ENCODE data around the gene RIT1.

RIT1 gene

GRCh38 chr1:155873860-155874259, 37.3 kb downstream of the RIT1 start:
- H3K36me3 ChIP-seq (ENCODE audit: control insufficient read depth in 4 of 4, insufficient read depth in 4 of 4, low read length in 3 of 4): peaks cover 0 to 22% (median 6%) of the 10 kb centered on the region in 4 experiments
- ChIA-PET POLR2A (interaction anchor here (0.6 kb wide), 1 partner anchor 1625 kb away, joined by 3 read pairs; no protein-coding TSS in a partner anchor), CTCF (interaction anchor here (1.0 kb wide), 1 partner anchor 9 kb away, joined by 3 read pairs; no protein-coding TSS in a partner anchor)
- H3K4me3 ChIP-seq (ENCODE audit: control insufficient read depth in 1 of 7, extremely low read depth in 1 of 7, insufficient read depth in 4 of 7, low read depth in 2 of 7, low read length in 6 of 7): no peak overlapping the region
- no peaks in the 10 kb centered on the region for H3K9me3 ChIP-seq (ENCODE audit: control extremely low read depth in 1 of 5, control insufficient read depth in 4 of 5, insufficient read depth in 2 of 5, low read depth in 1 of 5, low read length in 4 of 5)
- H3K4me1 ChIP-seq (ENCODE audit: control extremely low read depth in 1 of 4, control insufficient read depth in 4 of 4, insufficient read depth in 4 of 4, low read length in 3 of 4): no peaks in the 10 kb centered on the region
- DNase-seq: no peak
- H3K27ac ChIP-seq (ENCODE audit: insufficient read depth in 1 of 2, low read depth in 1 of 2, low read length in 2 of 2, poor library complexity in 1 of 2, severe bottlenecking in 2 of 2): no peak overlapping the region
- no peaks in the 10 kb centered on the region for H3K27me3 ChIP-seq (replicated peaks in 2 of 5; ENCODE audit: control insufficient read depth in 4 of 5, insufficient read depth in 5 of 5, low read length in 4 of 5)
- 95% methylated on average over 9 of the region's 9 CpGs for WGBS (ENCODE audit: insufficient coverage)

GRCh38 chr1:155872527-155872926, 38.6 kb downstream of the RIT1 start:
- no peaks in the 10 kb centered on the region for H3K9me3 ChIP-seq (ENCODE audit: control extremely low read depth in 1 of 5, control insufficient read depth in 4 of 5, insufficient read depth in 2 of 5, low read depth in 1 of 5, low read length in 4 of 5)
- ChIA-PET CTCF (interaction anchor here (0.8 to 1.1 kb wide), 2 partner anchors 11 to 32 kb away, joined by 3 read pairs; no protein-coding TSS in a partner anchor), POLR2A (no interaction called here)
- no peak overlapping the region for H3K27ac ChIP-seq (ENCODE audit: insufficient read depth in 1 of 2, low read depth in 1 of 2, low read length in 2 of 2, poor library complexity in 1 of 2, severe bottlenecking in 2 of 2)
- no peak overlapping the region for H3K4me3 ChIP-seq (ENCODE audit: control insufficient read depth in 1 of 7, extremely low read depth in 1 of 7, insufficient read depth in 4 of 7, low read depth in 2 of 7, low read length in 6 of 7)
- H3K36me3 ChIP-seq (ENCODE audit: control insufficient read depth in 4 of 4, insufficient read depth in 4 of 4, low read length in 3 of 4): peaks cover 0 to 24% (median 10%) of the 10 kb centered on the region in 4 experiments
- no peaks in the 10 kb centered on the region for H3K27me3 ChIP-seq (replicated peaks in 2 of 5; ENCODE audit: control insufficient read depth in 4 of 5, insufficient read depth in 5 of 5, low read length in 4 of 5)
- DNase-seq: no peak
- WGBS (ENCODE audit: insufficient coverage): 100% methylated on average over 5 of the region's 5 CpGs
- H3K4me1 ChIP-seq (ENCODE audit: control extremely low read depth in 1 of 4, control insufficient read depth in 4 of 4, insufficient read depth in 4 of 4, low read length in 3 of 4): no peaks in the 10 kb centered on the region

- H3K9me3 ChIP-seq (ENCODE audit: control extremely low read depth in 1 of 5, control insufficient read depth in 4 of 5, insufficient read depth in 2 of 5, low read depth in 1 of 5, low read length in 4 of 5): no peaks in the 10 kb centered on the region
- H3K36me3 ChIP-seq (ENCODE audit: control insufficient read depth in 4 of 4, insufficient read depth in 4 of 4, low read length in 3 of 4): peaks cover 0 to 24% (median 10%) of the 10 kb centered on the region in 4 experiments
- ChIA-PET POLR2A (no interaction called here), CTCF (interaction anchor here (1.3 to 2.0 kb wide), 2 partner anchors 11 to 21 kb away, joined by 3 to 4 read pairs; no protein-coding TSS in a partner anchor)
- H3K27ac ChIP-seq (ENCODE audit: insufficient read depth in 1 of 2, low read depth in 1 of 2, low read length in 2 of 2, poor library complexity in 1 of 2, severe bottlenecking in 2 of 2): no peak overlapping the region
- H3K4me3 ChIP-seq (ENCODE audit: control insufficient read depth in 1 of 7, extremely low read depth in 1 of 7, insufficient read depth in 4 of 7, low read depth in 2 of 7, low read length in 6 of 7): no peak overlapping the region
- H3K4me1 ChIP-seq (ENCODE audit: control extremely low read depth in 1 of 4, control insufficient read depth in 4 of 4, insufficient read depth in 4 of 4, low read length in 3 of 4): no peaks in the 10 kb centered on the region
- WGBS (ENCODE audit: insufficient coverage): 80% methylated on average over 1 of the region's 1 CpG
- no peaks in the 10 kb centered on the region for H3K27me3 ChIP-seq (replicated peaks in 2 of 5; ENCODE audit: control insufficient read depth in 4 of 5, insufficient read depth in 5 of 5, low read length in 4 of 5)
- DNase-seq: no peak
Measured at GRCh38 chr1:155871390-155871789, 39.8 kb downstream of the RIT1 start.

DNA sequence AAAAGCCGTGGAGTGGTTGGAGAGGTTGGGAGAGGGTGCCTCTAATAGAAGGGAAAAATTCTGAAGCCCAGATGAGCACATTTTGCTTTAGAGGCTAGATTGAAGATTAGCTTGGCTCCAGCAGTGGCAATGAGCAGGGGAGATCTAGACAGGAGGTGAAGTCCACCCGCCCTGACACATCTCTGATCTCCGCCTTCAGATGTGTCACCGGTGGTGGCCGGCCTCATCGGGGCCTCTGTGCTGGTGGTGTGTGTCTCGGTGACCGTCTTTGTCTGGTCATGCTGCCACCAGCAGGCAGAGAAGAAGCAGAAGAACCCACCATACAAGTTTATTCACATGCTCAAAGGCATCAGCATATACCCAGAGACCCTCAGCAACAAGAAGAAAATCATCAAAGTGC, 43.4 kb downstream of the RIT1 start:
- CTCF ChIA-PET: no interaction called here
- H3K27me3 ChIP-seq (replicated peaks in 2 of 5; ENCODE audit: control insufficient read depth in 4 of 5, insufficient read depth in 5 of 5, low read length in 4 of 5): no peaks in the 10 kb centered on the region
- no peak overlapping the region for H3K27ac ChIP-seq (ENCODE audit: insufficient read depth in 1 of 2, low read depth in 1 of 2, low read length in 2 of 2, poor library complexity in 1 of 2, severe bottlenecking in 2 of 2)
- H3K4me1 ChIP-seq (ENCODE audit: control extremely low read depth in 1 of 4, control insufficient read depth in 4 of 4, insufficient read depth in 4 of 4, low read length in 3 of 4): no peaks in the 10 kb centered on the region
- POLR2A ChIA-PET: no interaction called here
- 100% methylated on average over 3 of the region's 8 CpGs for WGBS (ENCODE audit: insufficient coverage)
- H3K4me3 ChIP-seq (ENCODE audit: control insufficient read depth in 1 of 7, extremely low read depth in 1 of 7, insufficient read depth in 4 of 7, low read depth in 2 of 7, low read length in 6 of 7): no peak overlapping the region
- DNase-seq: no peak
- no peaks in the 10 kb centered on the region for H3K9me3 ChIP-seq (ENCODE audit: control extremely low read depth in 1 of 5, control insufficient read depth in 4 of 5, insufficient read depth in 2 of 5, low read depth in 1 of 5, low read length in 4 of 5)
- peaks cover 0 to 22% (median 9%) of the 10 kb centered on the region in 4 experiments for H3K36me3 ChIP-seq (ENCODE audit: control insufficient read depth in 4 of 4, insufficient read depth in 4 of 4, low read length in 3 of 4)

- no peaks in the 10 kb centered on the region for H3K9me3 ChIP-seq (ENCODE audit: control extremely low read depth in 1 of 5, control insufficient read depth in 4 of 5, insufficient read depth in 2 of 5, low read depth in 1 of 5, low read length in 4 of 5)
- H3K36me3 ChIP-seq (ENCODE audit: control insufficient read depth in 4 of 4, insufficient read depth in 4 of 4, low read length in 3 of 4): peaks cover 0 to 8% (median 2%) of the 10 kb centered on the region in 4 experiments
- H3K4me1 ChIP-seq (ENCODE audit: control extremely low read depth in 1 of 4, control insufficient read depth in 4 of 4, insufficient read depth in 4 of 4, low read length in 3 of 4): peaks cover 8 to 15% (median 13%) of the 10 kb centered on the region in 4 experiments
- H3K27me3 ChIP-seq (replicated peaks in 2 of 5; ENCODE audit: control insufficient read depth in 4 of 5, insufficient read depth in 5 of 5, low read length in 4 of 5): no peaks in the 10 kb centered on the region
- CTCF ChIA-PET: interaction anchor here (0.6 to 1.0 kb wide), 2 partner anchors 28 to 1319 kb away, joined by 3 read pairs; no protein-coding TSS in a partner anchor
- H3K27ac ChIP-seq (ENCODE audit: insufficient read depth in 1 of 2, low read depth in 1 of 2, low read length in 2 of 2, poor library complexity in 1 of 2, severe bottlenecking in 2 of 2): no peak overlapping the region
- no peak overlapping the region for H3K4me3 ChIP-seq (ENCODE audit: control insufficient read depth in 1 of 7, extremely low read depth in 1 of 7, insufficient read depth in 4 of 7, low read depth in 2 of 7, low read length in 6 of 7)
- POLR2A ChIA-PET: interaction anchor here (0.6 kb wide), 1 partner anchor 46 kb away, joined by 5 read pairs; no protein-coding TSS in a partner anchor
- DNase-seq: no peak
Measured at GRCh38 chr1:155864393-155864792, 46.8 kb downstream of the RIT1 start.

GRCh38 chr1:155861896-155862295, 49.3 kb downstream of the RIT1 start:
- no peak for DNase-seq
- H3K9me3 ChIP-seq (ENCODE audit: control extremely low read depth in 1 of 5, control insufficient read depth in 4 of 5, insufficient read depth in 2 of 5, low read depth in 1 of 5, low read length in 4 of 5): no peaks in the 10 kb centered on the region
- CTCF ChIA-PET: interaction anchor here (1.0 to 1.5 kb wide), 2 partner anchors 22 to 68 kb away, joined by 4 read pairs; no protein-coding TSS in a partner anchor
- POLR2A ChIA-PET: no interaction called here
- H3K4me1 ChIP-seq (ENCODE audit: control extremely low read depth in 1 of 4, control insufficient read depth in 4 of 4, insufficient read depth in 4 of 4, low read length in 3 of 4): peaks cover 8 to 32% (median 22%) of the 10 kb centered on the region in 4 experiments
- no peak overlapping the region for H3K4me3 ChIP-seq (ENCODE audit: control insufficient read depth in 1 of 7, extremely low read depth in 1 of 7, insufficient read depth in 4 of 7, low read depth in 2 of 7, low read length in 6 of 7)
- H3K27me3 ChIP-seq (replicated peaks in 2 of 5; ENCODE audit: control insufficient read depth in 4 of 5, insufficient read depth in 5 of 5, low read length in 4 of 5): no peaks in the 10 kb centered on the region
- no peak overlapping the region for H3K27ac ChIP-seq (ENCODE audit: insufficient read depth in 1 of 2, low read depth in 1 of 2, low read length in 2 of 2, poor library complexity in 1 of 2, severe bottlenecking in 2 of 2)
- H3K36me3 ChIP-seq (ENCODE audit: control insufficient read depth in 4 of 4, insufficient read depth in 4 of 4, low read length in 3 of 4): no peaks in the 10 kb centered on the region
- 86% methylated on average over 1 of the region's 2 CpGs for WGBS (ENCODE audit: insufficient coverage)

- no peaks in the 10 kb centered on the region for H3K9me3 ChIP-seq (ENCODE audit: control extremely low read depth in 1 of 5, control insufficient read depth in 4 of 5, insufficient read depth in 2 of 5, low read depth in 1 of 5, low read length in 4 of 5)
- H3K27ac ChIP-seq (ENCODE audit: insufficient read depth in 1 of 2, low read depth in 1 of 2, low read length in 2 of 2, poor library complexity in 1 of 2, severe bottlenecking in 2 of 2): peak overlapping the region; percentile 86 to 93
- POLR2A ChIA-PET: interaction anchor here (0.6 kb wide), 1 partner anchor 38 kb away, joined by 3 read pairs; no protein-coding TSS in a partner anchor
- no peaks in the 10 kb centered on the region for H3K27me3 ChIP-seq (replicated peaks in 2 of 5; ENCODE audit: control insufficient read depth in 4 of 5, insufficient read depth in 5 of 5, low read length in 4 of 5)
- CTCF ChIA-PET: interaction anchor here (0.6 to 1.5 kb wide), 3 partner anchors 23 to 69 kb away, joined by 3 to 4 read pairs (median 4); no protein-coding TSS in a partner anchor
- WGBS (ENCODE audit: insufficient coverage): 100% methylated on average over 1 of the region's 2 CpGs
- H3K4me3 ChIP-seq (ENCODE audit: control insufficient read depth in 1 of 7, extremely low read depth in 1 of 7, insufficient read depth in 4 of 7, low read depth in 2 of 7, low read length in 6 of 7): peak overlapping the region in 5 of 7 experiments; percentile 64 to 89 (median 77)
- peak in 1 of 3 donors; percentile 29 for DNase-seq
- peaks cover 8 to 40% (median 28%) of the 10 kb centered on the region in 4 experiments for H3K4me1 ChIP-seq (ENCODE audit: control extremely low read depth in 1 of 4, control insufficient read depth in 4 of 4, insufficient read depth in 4 of 4, low read length in 3 of 4)
- H3K36me3 ChIP-seq (ENCODE audit: control insufficient read depth in 4 of 4, insufficient read depth in 4 of 4, low read length in 3 of 4): no peaks in the 10 kb centered on the region
Measured at GRCh38 chr1:155860970-155861510, 50.1 kb downstream of the RIT1 start.
